Thoracic aorta (tissue), 2 donors: ENCODE results near the gene PDLIM7. TPM values are rescaled to one million over a fixed set of nuclear protein-coding genes. Genes with fewer than 3 reads are reported as not detected.
"Not testable (repeated sequence)": the region's sequence is repeated elsewhere in the genome, so short reads cannot be mapped to it uniquely, and the experiment has no call there.

ENCODE experiments used
- ATAC-seq: fragments of 150-250 bp; one replicate; pipeline ENCODE4 v1.8.0; 2017; ENCODE audit warnings: low read depth; ENCODE audit not compliant: insufficient number of reproducible peaks, low FRiP score
- DNase-seq: peaks from one replicate; pipeline ENCODE4 v3.0.0-alpha.2; 2020; ENCODE audit warnings: low spot score
- H3K27ac ChIP-seq, 2 donors: fragments of 200-600 bp; sonication (generic); 1 replicate in 1 of 2; 2 replicates in 1 of 2; pipeline ENCODE4 v1.5.1; 2016; ENCODE audit warnings: mild to moderate bottlenecking in 2 of 2, moderate library complexity in 2 of 2
- H3K27me3 ChIP-seq: fragments of 200-600 bp; sonication (generic); replicated peaks from 2 replicates; pipeline ENCODE4 v1.6.0; 2016; ENCODE audit warnings: mild to moderate bottlenecking; ENCODE audit not compliant: insufficient read depth
- H3K36me3 ChIP-seq: fragments of 200-600 bp; sonication (generic); one replicate; pipeline ENCODE4 v1.5.1; 2016
- H3K4me1 ChIP-seq, 2 donors: fragments of 200-600 bp; sonication (generic); 1 replicate in 1 of 2; 2 replicates in 1 of 2; pipeline versions ENCODE4 v1.5.1 to v1.6.0; 2016; ENCODE audit warnings: low read depth in 2 of 2, mild to moderate bottlenecking in 1 of 2; ENCODE audit not compliant: control insufficient read depth in 1 of 2
- H3K4me3 ChIP-seq: fragments of 200-600 bp; sonication (generic); 2 replicates; pipeline ENCODE4 v1.5.1; 2016; ENCODE audit warnings: mild to moderate bottlenecking
- H3K9me3 ChIP-seq: fragments of 200-600 bp; sonication (generic); 2 replicates; pipeline ENCODE4 v1.5.1; 2016
- CTCF ChIP-seq: fragments of 200-600 bp; sonication (generic); IDR thresholded peaks from one replicate; pipeline ENCODE4 v1.5.1; 2019; ENCODE audit warnings: antibody characterized with exemption
- total RNA-seq, 2 donors: library from RNA; depleted of rRNA; stranded (reverse); fragments of >200 nt; gene quantifications; one replicate each; pipeline versions ENCODE4 v1.1.0 to v1.2.3, GENCODE V29; 2016

PDLIM7 gene
- total RNA-seq, 2 donors from 2014 or later = 626 to 891 TPM

GRCh38 chr5:177489119-177489716 is 8.2 kb downstream of the PDLIM7 start:
- Histone ChIP-seq H3K36me3 (peaks cover 84% of the 10 kb centered on the region), H3K27ac (peak overlapping the region; percentile 77 to 100), H3K4me1 (peaks cover 38 to 95% of the 10 kb centered on the region in 2 donors), H3K27me3 (no peaks in the 10 kb centered on the region), H3K4me3 (no peak overlapping the region), H3K9me3 (no peaks in the 10 kb centered on the region)
- TF ChIP-seq CTCF = no peak
- no peak for DNase-seq
- no peak for ATAC-seq

DNA sequence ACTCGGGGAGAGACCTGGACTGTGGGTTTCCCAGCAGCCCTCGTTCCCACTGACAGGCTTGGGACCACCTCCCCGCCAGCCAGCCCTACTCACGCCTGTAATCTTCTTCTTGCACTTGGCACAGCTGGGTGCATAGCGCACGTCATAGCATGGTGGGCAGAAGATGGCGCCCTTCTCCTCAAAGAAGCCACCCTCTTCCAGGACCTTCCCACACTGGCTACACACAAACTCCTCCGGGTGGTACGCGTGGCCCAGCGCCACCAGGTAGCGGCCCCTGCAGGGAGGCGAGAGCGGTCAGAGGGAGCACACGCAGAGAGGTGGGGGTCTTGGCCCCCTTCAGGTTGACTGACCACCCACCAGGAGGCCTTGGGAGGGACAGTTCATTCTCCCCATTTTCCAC is 9.4 kb downstream of the PDLIM7 start:
- peaks cover 87% of the 10 kb centered on the region for H3K36me3 ChIP-seq
- no peaks in the 10 kb centered on the region for H3K9me3 ChIP-seq
- no peaks in the 10 kb centered on the region for H3K27me3 ChIP-seq
- no peak for ATAC-seq
- H3K4me3 ChIP-seq = no peak overlapping the region
- TF ChIP-seq CTCF = no peak
- no peak for DNase-seq
- peak overlapping the region; percentile 19 to 58 for H3K27ac ChIP-seq
- H3K4me1 ChIP-seq = peaks cover 25 to 95% of the 10 kb centered on the region in 2 donors

DNA sequence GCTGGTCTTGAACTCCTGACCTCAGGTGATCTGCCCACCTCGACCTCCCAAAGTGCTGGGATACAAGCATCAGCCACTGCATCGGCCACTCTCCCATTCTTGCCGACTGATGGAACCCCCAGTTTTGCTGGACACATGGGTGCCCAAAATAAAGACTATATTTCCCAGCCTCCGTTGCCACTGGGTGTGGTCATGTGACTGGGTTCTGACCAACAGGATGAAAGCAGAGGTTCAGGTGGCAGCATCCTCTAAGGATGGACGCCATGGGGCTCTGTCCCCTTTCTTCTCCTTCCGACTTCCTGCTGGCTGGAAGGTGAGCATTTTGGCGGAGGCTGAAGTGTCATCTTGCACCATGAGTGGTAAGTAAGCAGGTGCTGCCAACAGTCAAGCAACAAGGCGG is 10.3 kb downstream of the PDLIM7 start:
- Histone ChIP-seq H3K27ac (peak overlapping the region in 1 of 2 donors; percentile 58), H3K36me3 (peaks cover 80% of the 10 kb centered on the region), H3K4me3 (no peak overlapping the region), H3K27me3 (no peaks in the 10 kb centered on the region), H3K4me1 (peaks cover 17 to 92% of the 10 kb centered on the region in 2 donors), H3K9me3 (no peaks in the 10 kb centered on the region)
- DNase-seq (no peak), ATAC-seq (no peak)
- TF ChIP-seq CTCF = no peak

DNA sequence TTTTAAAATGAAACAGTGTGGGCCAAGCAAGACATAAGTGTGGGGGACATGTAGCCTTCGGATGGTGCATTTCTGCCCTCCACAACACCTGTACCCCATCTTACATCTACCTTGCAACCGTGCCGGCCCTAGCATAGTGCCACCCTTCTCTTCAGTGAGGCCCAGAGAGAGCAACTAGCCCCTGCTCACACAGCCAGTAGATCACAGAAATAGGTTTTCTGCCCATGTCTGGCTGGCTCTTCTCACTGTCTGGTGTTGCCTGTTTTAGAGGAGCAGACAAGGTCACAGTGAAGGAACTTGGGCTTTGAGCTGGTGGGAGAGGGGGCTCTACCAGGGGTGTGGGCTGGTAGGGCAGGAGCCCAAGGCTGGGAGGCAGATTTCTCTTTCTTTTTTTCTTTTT is 11.1 kb downstream of the PDLIM7 start:
- H3K9me3 ChIP-seq = no peaks in the 10 kb centered on the region
- peak overlapping the region in 1 of 2 donors; percentile 58 for H3K27ac ChIP-seq
- no peak for DNase-seq
- peaks cover 15 to 93% of the 10 kb centered on the region in 2 donors for H3K4me1 ChIP-seq
- H3K27me3 ChIP-seq = no peaks in the 10 kb centered on the region
- H3K36me3 ChIP-seq = peaks cover 78% of the 10 kb centered on the region
- TF ChIP-seq CTCF = no peak
- no peak for ATAC-seq
- H3K4me3 ChIP-seq = no peak overlapping the region

GRCh38 chr5:177485753-177486152 is 11.7 kb downstream of the PDLIM7 start:
- H3K4me3 ChIP-seq, H3K9me3 ChIP-seq, H3K27me3 ChIP-seq, ATAC-seq, DNase-seq: not testable (repeated sequence)
- Histone ChIP-seq H3K27ac (peak overlapping the region; percentile 51 to 70), H3K36me3 (peaks cover 73% of the 10 kb centered on the region), H3K4me1 (peaks cover 10 to 92% of the 10 kb centered on the region in 2 donors)
